Liver (tissue), 9 donors: ENCODE measurements around the gene KRT27. TPM values are rescaled to one million over a fixed set of nuclear protein-coding genes. Genes with fewer than 3 reads are reported as not detected.

Experiments
- DNase-seq: peaks from one replicate; pipeline ENCODE4 v3.0.0-alpha.2; 2017; ENCODE audit warnings: low spot score
- H3K27ac ChIP-seq, 2 donors: one replicate each; pipeline ENCODE4 v1.7.0; 2013; ENCODE audit warnings: inconsistent platforms in 2 of 2, low read length in 2 of 2, control low read depth in 1 of 2, low read depth in 1 of 2, mild to moderate bottlenecking in 1 of 2
- H3K27me3 ChIP-seq, 4 donors: one replicate each; pipeline versions ENCODE4 v1.6.1 to v1.7.0; 2013; ENCODE audit warnings: low read length in 3 of 4, inconsistent platforms in 1 of 4, mild to moderate bottlenecking in 1 of 4, moderate library complexity in 1 of 4; ENCODE audit not compliant: control insufficient read depth in 4 of 4, insufficient read depth in 4 of 4
- H3K36me3 ChIP-seq, 4 donors: one replicate each; pipeline versions ENCODE4 v1.6.1 to v1.7.0; 2013; ENCODE audit warnings: low read length in 3 of 4, mild to moderate bottlenecking in 3 of 4, low read depth in 1 of 4, moderate library complexity in 1 of 4; ENCODE audit not compliant: control insufficient read depth in 4 of 4, insufficient read depth in 3 of 4
- H3K4me1 ChIP-seq, 4 donors: one replicate each; pipeline versions ENCODE4 v1.6.1 to v1.7.0; 2013; ENCODE audit warnings: low read length in 3 of 4, mild to moderate bottlenecking in 3 of 4, moderate library complexity in 1 of 4; ENCODE audit not compliant: control insufficient read depth in 4 of 4, insufficient read depth in 4 of 4
- H3K4me3 ChIP-seq, 3 donors: one replicate each; pipeline versions ENCODE4 v1.6.1 to v1.7.0; 2013; ENCODE audit warnings: low read length in 3 of 3, control low read depth in 1 of 3, low read depth in 1 of 3, mild to moderate bottlenecking in 1 of 3
- H3K9ac ChIP-seq, 2 donors: one replicate each; pipeline ENCODE4 v1.7.0; 2013; ENCODE audit warnings: low read length in 2 of 2, mild to moderate bottlenecking in 2 of 2, moderate library complexity in 2 of 2, control low read depth in 1 of 2, low read depth in 1 of 2
- H3K9me3 ChIP-seq, 4 donors: one replicate each; pipeline versions ENCODE4 v1.6.1 to v1.7.0; 2013; ENCODE audit warnings: low read length in 3 of 4; ENCODE audit not compliant: control insufficient read depth in 4 of 4
- EGR1 ChIP-seq, 2 donors: IDR thresholded peaks; 2 replicates each; pipeline ENCODE4 v1.6.1; 2016 to 2018; ENCODE audit warnings: antibody characterized with exemption in 2 of 2, low read depth in 2 of 2
- FOXA1 ChIP-seq: IDR thresholded peaks from 2 replicates; pipeline ENCODE4 v1.6.1; 2016; ENCODE audit warnings: antibody characterized with exemption
- FOXA2 ChIP-seq: IDR thresholded peaks from 2 replicates; pipeline ENCODE4 v1.6.1; 2016; ENCODE audit warnings: antibody characterized with exemption
- GABPA ChIP-seq, 2 donors: IDR thresholded peaks in 1 of 2; conservative IDR thresholded peaks in 1 of 2; 2 replicates each; pipeline ENCODE4 v1.6.1; 2016; ENCODE audit warnings: antibody characterized with exemption in 2 of 2, mild to moderate bottlenecking in 1 of 2, moderate library complexity in 1 of 2
- HNF4A ChIP-seq, 2 donors: conservative IDR thresholded peaks; 2 replicates each; pipeline ENCODE4 v1.6.1; 2016; ENCODE audit warnings: antibody characterized with exemption in 2 of 2, mild to moderate bottlenecking in 2 of 2
- HNF4G ChIP-seq: IDR thresholded peaks from 2 replicates; pipeline ENCODE4 v1.6.1; 2016; ENCODE audit warnings: antibody characterized with exemption
- JUND ChIP-seq, 2 donors: IDR thresholded peaks; 2 replicates each; pipeline ENCODE4 v1.6.1; 2016; ENCODE audit warnings: antibody characterized with exemption in 2 of 2
- NR2F2 ChIP-seq: IDR thresholded peaks from 2 replicates; pipeline ENCODE4 v1.6.1; 2016; ENCODE audit warnings: antibody characterized with exemption
- RAD21 ChIP-seq, 2 donors: IDR thresholded peaks; 2 replicates each; pipeline ENCODE4 v1.6.1; 2016; ENCODE audit warnings: antibody characterized with exemption in 2 of 2, mild to moderate bottlenecking in 2 of 2
- RXRA ChIP-seq, 2 donors: IDR thresholded peaks; 2 replicates each; pipeline ENCODE4 v1.6.1; 2017 to 2018; ENCODE audit warnings: antibody characterized with exemption in 2 of 2, mild to moderate bottlenecking in 1 of 2
- SP1 ChIP-seq: IDR thresholded peaks from 2 replicates; pipeline ENCODE4 v1.6.1; 2018; ENCODE audit warnings: antibody characterized with exemption, mild to moderate bottlenecking
- TAF1 ChIP-seq: conservative IDR thresholded peaks from 2 replicates; pipeline ENCODE4 v1.6.1; 2016; ENCODE audit warnings: antibody characterized with exemption, mild to moderate bottlenecking
- YY1 ChIP-seq: IDR thresholded peaks from 2 replicates; pipeline ENCODE4 v1.6.1; 2016; ENCODE audit warnings: antibody characterized with exemption, mild to moderate bottlenecking
- WGBS: extraction: QIAGEN DNeasy Blood & Tissue Kit; methylation state at CpG from one replicate; pipeline ENCODE4 v1.1.7; 2013; 5-methylcytosine and 5-hydroxymethylcytosine counted together
- polyA plus RNA-seq, 2 donors: library from polyadenylated mRNA; stranded (reverse) in 1 of 2; unstranded in 1 of 2; fragments of 200-250 nt in 1 of 2; fragments of >200 nt in 1 of 2; fragmentation: Nextera tagmentation in 1 of 2; extraction: Ambion mirVana in 1 of 2; gene quantifications; one replicate each; pipeline versions ENCODE4 v1.2.1 to v1.2.3, GENCODE V29; 2013 to 2015
- total RNA-seq, 2 donors: library from RNA; depleted of rRNA; stranded (reverse); fragments of >200 nt; gene quantifications; one replicate each; pipeline ENCODE4 v1.2.3, GENCODE V29; 2014
- TF ChIP-seq, protein P1 (sequence below): IDR thresholded peaks from 2 replicates; pipeline ENCODE4 v1.6.1; 2016; ENCODE audit warnings: antibody characterized with exemption
- TF ChIP-seq, protein P2 (sequence below): IDR thresholded peaks from 2 replicates; pipeline ENCODE4 v1.6.1; 2016; ENCODE audit warnings: antibody characterized with exemption
- TF ChIP-seq, protein P3 (sequence below): fragments of 150-350 bp; IDR thresholded peaks from 2 replicates; pipeline ENCODE4 v1.5.1; 2017; ENCODE audit warnings: improper control_type of control experiment, low read depth, low read length; ENCODE audit not compliant: missing input control
- TF ChIP-seq, protein P4 (sequence below): IDR thresholded peaks from 2 replicates; pipeline ENCODE4 v1.6.1; 2016; ENCODE audit warnings: antibody characterized with exemption
- TF ChIP-seq, protein P5 (sequence below): IDR thresholded peaks from 2 replicates; pipeline ENCODE4 v1.6.1; 2016; ENCODE audit warnings: antibody characterized with exemption, mild to moderate bottlenecking
- donor health status: healthy.
- donor health status: healthy.
- donor health status: healthy.
- donor health status: healthy.
- donor health status: healthy.

Gene KRT27, protein sequence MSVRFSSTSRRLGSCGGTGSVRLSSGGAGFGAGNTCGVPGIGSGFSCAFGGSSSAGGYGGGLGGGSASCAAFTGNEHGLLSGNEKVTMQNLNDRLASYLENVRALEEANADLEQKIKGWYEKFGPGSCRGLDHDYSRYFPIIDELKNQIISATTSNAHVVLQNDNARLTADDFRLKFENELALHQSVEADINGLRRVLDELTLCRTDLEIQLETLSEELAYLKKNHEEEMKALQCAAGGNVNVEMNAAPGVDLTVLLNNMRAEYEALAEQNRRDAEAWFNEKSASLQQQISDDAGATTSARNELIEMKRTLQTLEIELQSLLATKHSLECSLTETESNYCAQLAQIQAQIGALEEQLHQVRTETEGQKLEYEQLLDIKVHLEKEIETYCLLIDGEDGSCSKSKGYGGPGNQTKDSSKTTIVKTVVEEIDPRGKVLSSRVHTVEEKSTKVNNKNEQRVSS
- total RNA-seq (not detected), polyA plus RNA-seq (not detected)

DNA sequence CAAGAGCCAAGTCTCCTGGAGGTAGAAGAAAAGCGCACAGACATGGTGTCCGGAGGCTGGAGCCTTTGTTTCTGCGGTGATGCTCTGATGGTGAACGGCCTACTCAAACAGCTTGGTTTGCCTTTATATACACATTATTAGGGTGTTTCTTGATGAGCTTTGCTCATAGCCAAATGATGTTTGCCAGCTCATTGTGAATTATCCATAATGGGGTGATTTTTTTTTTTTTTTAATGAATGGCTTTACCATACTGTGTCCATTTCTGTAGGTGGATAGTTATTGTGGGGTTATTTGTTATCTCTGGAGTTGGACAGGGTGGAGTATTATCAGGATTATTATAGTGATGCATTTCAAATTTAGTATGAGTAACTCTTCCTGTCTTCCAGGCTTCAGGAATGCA is at the start of gene KRT27:
Gene KRT27 (minus strand): TSS at position 101 of the 400 bp plus-strand sequence. CDS start 57 bp downstream, at position 44.
- 94% methylated on average over 4 of the region's 4 CpGs for WGBS
- Histone ChIP-seq H3K36me3 (no peaks in the 10 kb centered on the region), H3K4me3 (no peak within 1 kb of the TSS), H3K9me3 (no peaks in the 10 kb centered on the region), H3K4me1 (peaks cover 0 to 5% (median 3%) of the 10 kb centered on the region in 4 donors), H3K27ac (no peak within 1 kb of the TSS), H3K9ac (no peak within 1 kb of the TSS), H3K27me3 (peaks cover 0 to 10% (median 2%) of the 10 kb centered on the region in 4 donors)
- TF ChIP-seq, protein P1, sequence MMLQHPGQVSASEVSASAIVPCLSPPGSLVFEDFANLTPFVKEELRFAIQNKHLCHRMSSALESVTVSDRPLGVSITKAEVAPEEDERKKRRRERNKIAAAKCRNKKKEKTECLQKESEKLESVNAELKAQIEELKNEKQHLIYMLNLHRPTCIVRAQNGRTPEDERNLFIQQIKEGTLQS = no peak
- TF ChIP-seq HNF4A (conservative IDR thresholded peaks at IDR 0.05) = no peak
- TF ChIP-seq SP1 = no peak
- TF ChIP-seq YY1 = no peak
- TF ChIP-seq TAF1 = no peak
- no peak for TF ChIP-seq JUND (IDR thresholded peaks at IDR 0.05)
- TF ChIP-seq FOXA1 = no peak
- no peak for TF ChIP-seq FOXA2
- no peak for TF ChIP-seq RAD21 (IDR thresholded peaks at IDR 0.05)
- TF ChIP-seq, protein P2, sequence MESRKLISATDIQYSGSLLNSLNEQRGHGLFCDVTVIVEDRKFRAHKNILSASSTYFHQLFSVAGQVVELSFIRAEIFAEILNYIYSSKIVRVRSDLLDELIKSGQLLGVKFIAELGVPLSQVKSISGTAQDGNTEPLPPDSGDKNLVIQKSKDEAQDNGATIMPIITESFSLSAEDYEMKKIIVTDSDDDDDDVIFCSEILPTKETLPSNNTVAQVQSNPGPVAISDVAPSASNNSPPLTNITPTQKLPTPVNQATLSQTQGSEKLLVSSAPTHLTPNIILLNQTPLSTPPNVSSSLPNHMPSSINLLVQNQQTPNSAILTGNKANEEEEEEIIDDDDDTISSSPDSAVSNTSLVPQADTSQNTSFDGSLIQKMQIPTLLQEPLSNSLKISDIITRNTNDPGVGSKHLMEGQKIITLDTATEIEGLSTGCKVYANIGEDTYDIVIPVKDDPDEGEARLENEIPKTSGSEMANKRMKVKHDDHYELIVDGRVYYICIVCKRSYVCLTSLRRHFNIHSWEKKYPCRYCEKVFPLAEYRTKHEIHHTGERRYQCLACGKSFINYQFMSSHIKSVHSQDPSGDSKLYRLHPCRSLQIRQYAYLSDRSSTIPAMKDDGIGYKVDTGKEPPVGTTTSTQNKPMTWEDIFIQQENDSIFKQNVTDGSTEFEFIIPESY = no peak
- TF ChIP-seq HNF4G = no peak
- TF ChIP-seq, protein P3, sequence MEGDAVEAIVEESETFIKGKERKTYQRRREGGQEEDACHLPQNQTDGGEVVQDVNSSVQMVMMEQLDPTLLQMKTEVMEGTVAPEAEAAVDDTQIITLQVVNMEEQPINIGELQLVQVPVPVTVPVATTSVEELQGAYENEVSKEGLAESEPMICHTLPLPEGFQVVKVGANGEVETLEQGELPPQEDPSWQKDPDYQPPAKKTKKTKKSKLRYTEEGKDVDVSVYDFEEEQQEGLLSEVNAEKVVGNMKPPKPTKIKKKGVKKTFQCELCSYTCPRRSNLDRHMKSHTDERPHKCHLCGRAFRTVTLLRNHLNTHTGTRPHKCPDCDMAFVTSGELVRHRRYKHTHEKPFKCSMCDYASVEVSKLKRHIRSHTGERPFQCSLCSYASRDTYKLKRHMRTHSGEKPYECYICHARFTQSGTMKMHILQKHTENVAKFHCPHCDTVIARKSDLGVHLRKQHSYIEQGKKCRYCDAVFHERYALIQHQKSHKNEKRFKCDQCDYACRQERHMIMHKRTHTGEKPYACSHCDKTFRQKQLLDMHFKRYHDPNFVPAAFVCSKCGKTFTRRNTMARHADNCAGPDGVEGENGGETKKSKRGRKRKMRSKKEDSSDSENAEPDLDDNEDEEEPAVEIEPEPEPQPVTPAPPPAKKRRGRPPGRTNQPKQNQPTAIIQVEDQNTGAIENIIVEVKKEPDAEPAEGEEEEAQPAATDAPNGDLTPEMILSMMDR = no peak
- TF ChIP-seq, protein P4, sequence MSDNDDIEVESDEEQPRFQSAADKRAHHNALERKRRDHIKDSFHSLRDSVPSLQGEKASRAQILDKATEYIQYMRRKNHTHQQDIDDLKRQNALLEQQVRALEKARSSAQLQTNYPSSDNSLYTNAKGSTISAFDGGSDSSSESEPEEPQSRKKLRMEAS = no peak
- TF ChIP-seq, protein P5, sequence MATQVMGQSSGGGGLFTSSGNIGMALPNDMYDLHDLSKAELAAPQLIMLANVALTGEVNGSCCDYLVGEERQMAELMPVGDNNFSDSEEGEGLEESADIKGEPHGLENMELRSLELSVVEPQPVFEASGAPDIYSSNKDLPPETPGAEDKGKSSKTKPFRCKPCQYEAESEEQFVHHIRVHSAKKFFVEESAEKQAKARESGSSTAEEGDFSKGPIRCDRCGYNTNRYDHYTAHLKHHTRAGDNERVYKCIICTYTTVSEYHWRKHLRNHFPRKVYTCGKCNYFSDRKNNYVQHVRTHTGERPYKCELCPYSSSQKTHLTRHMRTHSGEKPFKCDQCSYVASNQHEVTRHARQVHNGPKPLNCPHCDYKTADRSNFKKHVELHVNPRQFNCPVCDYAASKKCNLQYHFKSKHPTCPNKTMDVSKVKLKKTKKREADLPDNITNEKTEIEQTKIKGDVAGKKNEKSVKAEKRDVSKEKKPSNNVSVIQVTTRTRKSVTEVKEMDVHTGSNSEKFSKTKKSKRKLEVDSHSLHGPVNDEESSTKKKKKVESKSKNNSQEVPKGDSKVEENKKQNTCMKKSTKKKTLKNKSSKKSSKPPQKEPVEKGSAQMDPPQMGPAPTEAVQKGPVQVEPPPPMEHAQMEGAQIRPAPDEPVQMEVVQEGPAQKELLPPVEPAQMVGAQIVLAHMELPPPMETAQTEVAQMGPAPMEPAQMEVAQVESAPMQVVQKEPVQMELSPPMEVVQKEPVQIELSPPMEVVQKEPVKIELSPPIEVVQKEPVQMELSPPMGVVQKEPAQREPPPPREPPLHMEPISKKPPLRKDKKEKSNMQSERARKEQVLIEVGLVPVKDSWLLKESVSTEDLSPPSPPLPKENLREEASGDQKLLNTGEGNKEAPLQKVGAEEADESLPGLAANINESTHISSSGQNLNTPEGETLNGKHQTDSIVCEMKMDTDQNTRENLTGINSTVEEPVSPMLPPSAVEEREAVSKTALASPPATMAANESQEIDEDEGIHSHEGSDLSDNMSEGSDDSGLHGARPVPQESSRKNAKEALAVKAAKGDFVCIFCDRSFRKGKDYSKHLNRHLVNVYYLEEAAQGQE = no peak
- no peak for TF ChIP-seq RXRA (IDR thresholded peaks at IDR 0.05)
- TF ChIP-seq EGR1 (IDR thresholded peaks at IDR 0.05; ENCODE audit: low read depth in 2 of 2) = no peak
- no peak for TF ChIP-seq GABPA (IDR thresholded peaks at IDR 0.05 in 1 of 2, conservative IDR thresholded peaks at IDR 0.05 in 1 of 2)
- TF ChIP-seq NR2F2 = no peak
- DNase-seq = no peak
